HUES6 (cell line): Measurements from ENCODE around the gene C8G.

ENCODE experiments used
- H3K27ac ChIP-seq: 2 replicates; pipeline ENCODE4 v1.7.0; 2013; ENCODE audit warnings: low read depth, mild to moderate bottlenecking, low read length, inconsistent platforms
- H3K27me3 ChIP-seq: 2 replicates; pipeline ENCODE4 v1.6.1; 2013; ENCODE audit warnings: low read length; ENCODE audit not compliant: control insufficient read depth, insufficient read depth
- H3K36me3 ChIP-seq: 2 replicates; pipeline ENCODE4 v1.6.1; 2013; ENCODE audit warnings: low read length; ENCODE audit not compliant: control insufficient read depth, insufficient read depth
- H3K4me1 ChIP-seq: 2 replicates; pipeline ENCODE4 v1.6.1; 2013; ENCODE audit warnings: low read length; ENCODE audit not compliant: control insufficient read depth, insufficient read depth
- H3K4me3 ChIP-seq: 2 replicates; pipeline ENCODE4 v1.5.1; 2013; ENCODE audit warnings: low read depth, low read length
- H3K9ac ChIP-seq: one replicate; pipeline ENCODE4 v1.6.1; 2013; ENCODE audit warnings: mild to moderate bottlenecking, low read length
- H3K9me3 ChIP-seq: 2 replicates; pipeline ENCODE4 v1.6.1; 2013; ENCODE audit warnings: low read depth, low read length; ENCODE audit not compliant: control insufficient read depth, insufficient read depth

C8G gene

DNA sequence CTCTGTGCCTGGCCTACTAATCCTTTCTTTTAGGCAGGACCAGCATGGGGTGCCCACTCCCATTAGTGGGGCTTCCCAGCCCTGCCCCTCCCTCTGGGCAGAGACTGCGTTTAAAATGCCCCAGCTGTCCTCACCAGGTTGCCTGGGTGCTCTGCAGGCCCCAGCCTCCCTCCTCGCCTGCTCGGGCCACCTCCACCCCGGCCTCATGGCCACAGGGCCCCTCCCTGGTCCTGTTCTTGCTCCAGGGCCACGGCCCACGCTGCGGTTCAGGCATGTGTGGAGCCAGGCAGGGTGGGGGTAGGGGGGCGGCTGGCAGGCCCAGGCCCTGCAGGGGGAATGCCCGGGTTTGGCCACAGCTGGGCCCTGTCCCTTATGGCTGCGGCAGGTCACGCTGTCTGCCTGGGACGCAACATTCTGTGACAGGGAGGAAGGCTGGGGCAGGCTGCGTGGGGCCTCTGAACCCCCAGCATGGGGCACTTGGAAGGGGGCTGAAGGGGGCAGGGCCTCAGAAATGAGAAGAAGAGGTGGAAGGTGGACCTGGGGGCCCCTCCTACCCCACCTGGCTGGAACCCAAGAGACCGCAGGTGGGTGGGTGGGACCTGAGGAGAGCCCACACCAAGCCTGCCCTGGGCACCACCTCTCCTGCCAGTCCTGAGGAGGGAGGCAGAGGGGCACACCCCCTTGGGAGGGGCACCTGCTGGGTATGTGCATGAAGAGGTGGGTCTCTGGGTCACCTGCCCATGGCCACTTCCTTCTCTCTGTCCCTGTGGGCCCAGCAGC is 6.7 kb downstream of the C8G start, which contains the start of gene LCN12:
Gene LCN12, plus strand, starts transcription at position 733 of the 780 bp plus-strand sequence. CDS start 55 bp downstream, outside the sequence.
- H3K27me3 ChIP-seq, result no peaks in the 10 kb centered on the region
- H3K4me1 ChIP-seq, result peaks cover 12% of the 10 kb centered on the region; the same call in 1 of the 2 replicates
- H3K27ac ChIP-seq, result no peak within 1 kb of the TSS
- no peaks in the 10 kb centered on the region for H3K36me3 ChIP-seq
- H3K9ac ChIP-seq, result no peak within 1 kb of the TSS
- no peak within 1 kb of the TSS for H3K4me3 ChIP-seq
- H3K9me3 ChIP-seq, result no peaks in the 10 kb centered on the region

DNA sequence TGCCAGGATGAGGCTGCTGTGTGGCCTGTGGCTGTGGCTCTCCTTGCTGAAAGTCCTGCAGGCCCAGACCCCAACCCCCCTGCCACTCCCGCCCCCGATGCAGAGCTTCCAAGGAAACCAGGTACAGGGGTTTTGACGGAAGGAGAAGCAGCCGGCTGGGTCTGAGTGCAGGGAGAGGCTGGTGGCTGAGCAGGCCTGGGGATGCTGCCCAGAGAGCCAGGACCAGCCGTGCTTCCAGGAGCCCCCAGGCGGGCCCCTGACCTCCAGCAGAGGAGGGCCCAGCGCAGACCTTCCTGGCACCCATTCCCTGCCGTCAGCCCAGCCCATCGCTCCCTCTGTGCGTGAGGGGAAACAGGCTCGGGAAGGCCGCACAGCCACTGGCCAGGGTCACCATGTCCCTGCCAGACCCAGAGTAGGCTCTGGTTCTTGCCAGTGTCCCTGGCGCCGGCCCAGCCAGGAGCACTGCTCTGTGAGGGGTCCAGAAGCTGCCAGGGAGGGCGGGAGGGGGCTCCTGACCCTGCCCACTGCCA is 7.3 kb downstream of the C8G start:
- no peaks in the 10 kb centered on the region for H3K9me3 ChIP-seq
- no peaks in the 10 kb centered on the region for H3K36me3 ChIP-seq
- H3K4me3 ChIP-seq, result no peak overlapping the region
- H3K9ac ChIP-seq, result no peak overlapping the region
- H3K4me1 ChIP-seq, result peaks cover 12% of the 10 kb centered on the region; the same call in 1 of the 2 replicates
- H3K27me3 ChIP-seq, result no peaks in the 10 kb centered on the region
- H3K27ac ChIP-seq, result no peak overlapping the region

DNA sequence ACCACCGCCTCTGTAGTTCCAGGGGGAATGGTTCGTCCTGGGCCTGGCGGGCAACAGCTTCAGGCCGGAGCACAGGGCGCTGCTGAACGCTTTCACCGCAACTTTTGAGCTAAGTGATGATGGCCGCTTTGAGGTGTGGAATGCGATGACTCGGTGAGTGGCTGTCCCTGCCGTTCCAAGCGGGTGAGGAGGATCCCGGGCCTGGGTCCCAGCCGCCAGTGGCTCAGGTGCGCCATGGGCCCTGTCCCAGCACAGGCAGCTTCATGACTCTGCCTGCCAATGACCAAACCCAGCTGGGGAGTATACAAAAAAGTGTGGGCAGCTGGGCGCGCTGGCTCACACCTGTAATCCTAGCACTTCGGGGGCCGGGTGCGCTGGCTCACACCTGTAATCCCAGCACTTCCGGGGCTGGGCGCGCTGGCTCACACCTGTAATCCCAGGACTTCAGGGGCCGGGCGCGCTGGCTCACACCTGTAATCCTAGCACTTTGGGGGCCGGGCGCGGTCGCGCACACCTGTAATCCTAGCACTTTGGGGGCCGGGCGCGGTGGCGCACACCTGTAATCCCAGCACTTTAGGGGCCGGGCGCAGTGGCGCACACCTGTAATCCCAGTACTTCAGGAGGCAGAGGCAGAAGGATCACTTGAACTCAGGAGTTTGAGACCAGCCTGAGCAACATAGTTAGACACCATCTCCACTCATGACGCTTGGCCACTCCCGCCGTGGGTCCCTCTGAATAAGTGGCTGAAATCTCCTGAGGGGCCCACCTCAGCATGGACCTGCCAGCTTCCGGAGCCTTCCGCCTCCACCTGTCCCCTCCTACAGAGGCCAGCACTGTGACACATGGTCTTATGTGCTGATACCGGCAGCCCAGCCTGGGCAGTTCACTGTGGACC is 8.1 kb downstream of the C8G start:
- H3K27ac ChIP-seq, result no peak overlapping the region
- H3K9me3 ChIP-seq, result no peaks in the 10 kb centered on the region
- no peak overlapping the region for H3K9ac ChIP-seq
- peaks cover 8% of the 10 kb centered on the region; the same call in 1 of the 2 replicates for H3K4me1 ChIP-seq
- H3K27me3 ChIP-seq, result no peaks in the 10 kb centered on the region
- H3K36me3 ChIP-seq, result no peaks in the 10 kb centered on the region
- no peak overlapping the region for H3K4me3 ChIP-seq

DNA sequence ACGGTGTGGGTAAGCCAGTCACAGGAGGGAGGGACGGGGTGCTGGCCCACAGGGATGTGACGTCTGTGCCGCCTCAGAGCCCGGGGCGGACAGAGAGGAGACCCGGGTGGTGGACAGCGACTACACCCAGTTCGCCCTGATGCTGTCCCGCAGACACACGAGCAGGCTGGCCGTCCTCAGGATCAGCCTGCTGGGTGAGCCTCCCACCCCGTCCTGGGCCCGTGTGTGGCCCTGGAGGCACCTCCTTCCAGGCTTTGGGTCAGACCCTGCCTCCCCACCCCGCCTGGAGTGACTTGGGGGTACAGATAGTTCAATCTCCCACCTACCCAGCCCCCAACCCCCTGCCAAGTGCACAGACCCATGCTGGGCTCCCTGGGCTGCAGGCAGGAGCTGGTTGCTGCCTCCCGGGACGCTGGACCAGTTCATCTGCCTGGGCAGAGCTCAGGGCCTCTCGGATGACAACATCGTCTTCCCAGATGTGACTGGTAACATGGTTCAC is 8.8 kb downstream of the C8G start:
- H3K36me3 ChIP-seq, result no peaks in the 10 kb centered on the region
- no peaks in the 10 kb centered on the region for H3K27me3 ChIP-seq
- H3K4me3 ChIP-seq, result no peak overlapping the region
- H3K4me1 ChIP-seq, result peaks cover 7% of the 10 kb centered on the region; the same call in 1 of the 2 replicates
- H3K9me3 ChIP-seq, result no peaks in the 10 kb centered on the region
- no peak overlapping the region for H3K9ac ChIP-seq
- H3K27ac ChIP-seq, result no peak overlapping the region

DNA sequence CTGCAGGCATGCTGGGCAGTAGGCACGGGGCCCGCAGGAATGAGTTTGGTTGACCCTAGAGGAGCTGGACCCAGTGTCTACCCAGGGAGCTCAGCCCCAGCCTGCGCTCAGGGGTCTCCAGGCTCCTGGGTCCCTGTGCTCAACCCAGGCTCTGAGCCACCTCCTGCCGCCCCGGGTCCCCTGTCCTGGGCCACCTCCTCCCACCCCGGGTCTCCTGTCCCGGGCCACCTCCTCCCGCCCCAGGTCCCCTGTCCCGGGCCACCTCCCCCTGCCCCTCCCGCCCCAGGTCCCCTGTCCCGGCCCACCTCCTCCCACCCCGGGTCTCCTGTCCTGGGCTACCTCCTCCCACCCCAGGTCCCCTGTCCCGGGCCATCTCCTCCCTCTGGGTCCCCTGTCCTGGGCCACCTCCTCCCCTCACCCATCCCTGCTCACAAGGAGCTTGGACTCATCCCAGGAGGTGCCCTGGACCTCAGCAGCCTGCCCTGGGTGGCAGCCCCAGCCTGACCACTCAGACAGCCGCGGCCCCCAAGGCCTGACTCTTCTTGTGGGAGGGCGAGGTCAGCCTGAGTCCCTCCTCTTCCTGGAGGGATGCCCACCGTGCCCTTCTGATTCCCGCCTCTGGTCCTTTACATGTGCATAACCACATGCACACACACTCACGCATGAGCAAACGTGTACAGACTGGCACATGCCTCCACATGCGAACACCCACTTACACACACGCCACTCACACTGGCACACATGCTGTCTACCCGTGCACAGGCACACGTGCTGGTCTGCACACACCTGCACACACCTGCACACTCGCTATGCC is 9.4 kb downstream of the C8G start:
- H3K27ac ChIP-seq, result no peak overlapping the region
- no peaks in the 10 kb centered on the region for H3K27me3 ChIP-seq
- no peak overlapping the region for H3K9ac ChIP-seq

DNA sequence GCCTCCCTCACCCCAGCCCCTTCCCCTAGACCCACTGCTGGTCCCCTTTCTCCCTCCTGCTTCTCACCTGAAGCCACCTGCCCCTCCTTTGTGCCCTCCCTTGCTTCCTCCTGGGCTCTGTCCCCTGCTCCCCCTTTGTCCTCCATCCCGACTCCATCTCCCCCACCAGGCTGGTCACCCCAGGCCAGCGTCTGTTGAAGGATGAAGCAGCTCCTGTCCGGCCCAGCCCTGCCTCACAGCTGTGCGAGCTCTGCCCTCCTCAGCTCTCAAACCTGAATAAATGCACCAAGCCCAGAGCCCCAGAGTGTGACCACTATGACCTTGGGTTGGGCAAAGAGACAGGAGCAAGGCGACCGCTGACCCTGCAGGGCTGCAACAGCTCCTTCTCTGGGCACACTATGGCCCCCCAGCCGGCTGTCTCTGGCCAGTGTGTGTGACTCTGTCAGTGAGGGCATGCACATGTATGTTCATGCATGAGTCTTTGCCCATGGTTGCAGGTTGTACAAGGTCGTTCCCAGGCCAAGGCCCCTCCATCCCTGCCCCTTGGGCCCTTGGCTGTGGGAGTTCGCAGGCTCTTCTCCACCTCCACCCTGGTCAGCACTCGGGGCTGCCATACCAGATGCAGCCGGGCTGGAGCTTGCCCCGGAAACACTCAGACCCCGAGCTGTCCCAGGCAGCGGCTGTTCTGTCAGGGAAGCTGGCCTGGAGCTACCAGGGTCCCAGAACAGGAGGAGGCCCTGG is 10.3 kb downstream of the C8G start:
- no peak overlapping the region for H3K27ac ChIP-seq
- no peaks in the 10 kb centered on the region for H3K27me3 ChIP-seq
- H3K9me3 ChIP-seq, result no peaks in the 10 kb centered on the region
- no peaks in the 10 kb centered on the region for H3K36me3 ChIP-seq
- H3K4me1 ChIP-seq, result peaks cover 4% of the 10 kb centered on the region; the same call in 1 of the 2 replicates
- no peak overlapping the region for H3K4me3 ChIP-seq
- no peak overlapping the region for H3K9ac ChIP-seq

More for the DNA sequence above, 9.4 kb downstream of the C8G start:
- Histone ChIP-seq H3K36me3 (no peaks in the 10 kb centered on the region), H3K4me3 (no peak overlapping the region), H3K4me1 (peaks cover 7% of the 10 kb centered on the region; the same call in 1 of the 2 replicates), H3K9me3 (no peaks in the 10 kb centered on the region)

DNA sequence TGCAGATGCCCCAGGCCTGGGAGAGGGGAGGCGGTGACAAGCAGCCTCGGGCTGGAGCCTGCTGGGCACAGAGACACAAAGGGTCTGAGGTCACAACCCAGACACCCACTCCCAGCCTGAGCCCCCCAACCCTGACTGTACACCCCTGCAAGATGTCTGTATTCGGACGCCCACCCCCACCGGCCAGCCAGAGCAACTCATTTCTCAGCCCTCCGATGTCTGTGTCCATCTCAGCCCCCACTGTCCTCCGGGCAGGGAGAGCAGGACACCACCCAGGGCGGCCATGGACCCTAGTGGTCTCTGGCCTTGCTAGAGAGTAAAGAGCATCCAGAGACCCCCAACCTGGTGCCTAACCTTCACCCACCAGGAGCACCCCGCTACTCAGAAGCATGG is 10.9 kb downstream of the C8G start:
- no peak overlapping the region for H3K4me3 ChIP-seq
- no peaks in the 10 kb centered on the region for H3K27me3 ChIP-seq
- no peaks in the 10 kb centered on the region for H3K36me3 ChIP-seq
- no peak overlapping the region for H3K9ac ChIP-seq
- H3K9me3 ChIP-seq, result no peaks in the 10 kb centered on the region
- H3K27ac ChIP-seq, result no peak overlapping the region
- no peaks in the 10 kb centered on the region for H3K4me1 ChIP-seq

DNA sequence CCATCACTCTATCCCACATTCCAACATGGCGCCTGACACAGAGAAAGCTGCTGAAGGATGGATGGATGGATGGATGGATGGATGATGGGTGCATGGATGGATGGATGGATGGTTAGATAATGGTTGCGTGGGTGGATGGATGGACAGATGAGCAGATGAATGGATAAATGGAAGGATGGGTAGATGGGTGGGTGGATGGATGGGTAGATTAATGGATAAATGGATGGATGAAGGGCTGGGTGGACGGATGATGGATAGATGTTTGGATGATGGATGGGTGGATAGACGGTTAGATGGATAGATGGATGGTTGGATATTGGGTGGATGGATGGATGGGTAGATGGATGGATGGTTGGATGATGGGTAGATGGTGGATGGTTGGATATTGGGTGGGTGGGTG is 11.6 kb downstream of the C8G start:
- no peaks in the 10 kb centered on the region for H3K36me3 ChIP-seq
- no peak overlapping the region for H3K27ac ChIP-seq
- no peak overlapping the region for H3K4me3 ChIP-seq
- H3K9me3 ChIP-seq, result no peaks in the 10 kb centered on the region
- H3K4me1 ChIP-seq, result no peaks in the 10 kb centered on the region
- no peak overlapping the region for H3K9ac ChIP-seq
- no peaks in the 10 kb centered on the region for H3K27me3 ChIP-seq

DNA sequence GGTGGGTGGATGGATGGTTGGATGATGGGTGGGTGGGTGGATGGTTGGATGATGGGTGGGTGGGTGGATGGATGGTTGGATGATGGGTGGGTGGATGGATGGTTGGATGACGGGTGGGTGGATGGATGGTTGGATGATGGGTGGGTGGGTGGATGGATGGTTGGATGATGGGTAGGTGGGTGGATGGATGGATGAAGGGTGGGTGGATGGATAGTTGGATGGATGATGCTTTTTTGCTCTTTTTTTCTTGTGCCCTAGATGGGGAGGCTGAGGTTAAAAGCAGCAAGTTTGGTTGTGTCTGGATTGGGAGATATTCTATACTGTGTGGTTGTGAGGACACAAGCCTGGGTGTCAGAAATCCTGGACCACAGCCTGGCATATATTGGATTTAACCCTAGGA is 12.4 kb downstream of the C8G start:
- Histone ChIP-seq H3K9me3 (no peaks in the 10 kb centered on the region), H3K4me3 (no peak overlapping the region), H3K27me3 (no peaks in the 10 kb centered on the region), H3K27ac (no peak overlapping the region), H3K36me3 (no peaks in the 10 kb centered on the region), H3K4me1 (no peaks in the 10 kb centered on the region), H3K9ac (no peak overlapping the region)

DNA sequence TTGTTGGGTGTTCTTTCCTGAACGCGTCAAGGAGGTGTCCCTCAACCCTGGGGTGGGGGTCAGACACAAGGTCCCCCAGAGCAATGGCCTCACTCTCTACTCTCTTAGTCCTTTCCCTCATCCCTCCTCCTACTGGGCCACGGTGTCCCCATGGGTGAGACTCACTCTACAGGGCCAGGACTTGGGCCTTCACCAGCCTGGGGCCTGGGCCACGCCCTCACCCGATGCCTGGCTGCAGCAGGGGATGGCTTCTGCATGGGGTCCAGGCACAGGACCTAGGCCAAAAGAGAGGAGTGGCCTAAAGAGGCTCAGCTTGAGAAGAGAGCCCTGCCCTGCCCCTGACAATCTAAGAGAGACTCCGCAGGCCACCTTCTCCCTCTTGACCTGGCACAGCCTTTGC is 12.9 kb downstream of the C8G start:
- Histone ChIP-seq H3K27ac (no peak overlapping the region), H3K36me3 (no peaks in the 10 kb centered on the region), H3K4me3 (no peak overlapping the region), H3K4me1 (no peaks in the 10 kb centered on the region), H3K27me3 (no peaks in the 10 kb centered on the region), H3K9me3 (no peaks in the 10 kb centered on the region), H3K9ac (no peak overlapping the region)
